Endothelial cell (in vitro differentiated cells): ENCODE measurements around the gene ARG2. TPM values are rescaled to one million over a fixed set of nuclear protein-coding genes. Genes with fewer than 3 reads are reported as not detected.
"Not testable (repeated sequence)": the region's sequence is repeated elsewhere in the genome, so short reads cannot be mapped to it uniquely, and the experiment has no call there.

Experiments
- DNase-seq: peaks from one replicate; pipeline ENCODE4 v3.0.0; 2021; ENCODE audit warnings: low spot score
- H3K27ac Mint-ChIP-seq: one replicate; pipeline ENCODE4 v1.8.0; 2021; ENCODE audit warnings: mixed read lengths, inconsistent platforms; ENCODE audit not compliant: unreplicated experiment
- H3K27me3 Mint-ChIP-seq: one replicate; pipeline ENCODE4 v1.8.0; 2021; ENCODE audit warnings: mild to moderate bottlenecking, moderate library complexity, mixed read lengths, inconsistent platforms; ENCODE audit not compliant: unreplicated experiment
- H3K36me3 Mint-ChIP-seq: one replicate; pipeline ENCODE4 v1.8.0; 2021; ENCODE audit warnings: mild to moderate bottlenecking, low read depth, mixed read lengths, inconsistent platforms; ENCODE audit not compliant: unreplicated experiment
- H3K4me1 Mint-ChIP-seq: one replicate; pipeline ENCODE4 v1.8.0; 2021; ENCODE audit warnings: mild to moderate bottlenecking, mixed read lengths, inconsistent platforms; ENCODE audit not compliant: unreplicated experiment
- H3K4me3 Mint-ChIP-seq: one replicate; pipeline ENCODE4 v1.8.0; 2021; ENCODE audit warnings: mild to moderate bottlenecking, mixed read lengths, inconsistent platforms; ENCODE audit not compliant: unreplicated experiment
- H3K9me3 Mint-ChIP-seq: one replicate; pipeline ENCODE4 v1.8.0; 2021; ENCODE audit warnings: mixed read lengths, inconsistent platforms; ENCODE audit not compliant: unreplicated experiment
- total RNA-seq: library from RNA; stranded (reverse); fragmentation: NEBNext Ultra II Directional; extraction: Animal tissue kit (Norgen Biotek cat#: 25700); gene quantifications from one replicate; pipeline ENCODE4 v1.2.1, GENCODE V29; 2021; ENCODE audit not compliant: unreplicated experiment
- TF ChIP-seq, protein P1 (sequence below): fragments of 200-600 bp; sonication (generic); IDR thresholded peaks from one replicate; pipeline ENCODE4 v1.5.0; 2021; ENCODE audit warnings: antibody characterized with exemption; ENCODE audit not compliant: unreplicated experiment

Gene ARG2
- total RNA-seq, 1 donor from 2014 or later, result 18.6 TPM

DNA sequence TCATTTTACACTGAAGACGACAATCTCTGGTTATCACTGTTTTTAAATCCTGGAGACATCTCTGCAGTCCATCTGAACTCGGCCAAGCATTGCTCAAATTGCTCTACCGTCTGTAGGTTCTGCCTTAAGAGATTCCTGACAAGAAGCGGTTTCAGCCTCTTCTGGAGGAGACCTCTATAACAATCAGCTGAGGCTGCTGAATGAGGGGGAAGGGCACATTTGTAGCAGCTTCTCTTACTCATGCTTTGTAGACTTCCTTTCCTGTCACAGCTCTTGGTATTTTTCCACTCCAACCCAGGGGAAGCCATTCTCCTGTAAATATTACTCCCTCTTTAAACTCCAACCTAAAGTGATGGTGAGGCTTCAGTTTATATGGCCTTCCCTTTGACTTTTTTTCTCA is 3.0 kb downstream of the ARG2 start:
- Mint-ChIP-seq H3K27me3 (peaks cover 13% of the 10 kb centered on the region), H3K36me3 (peaks cover 4% of the 10 kb centered on the region), H3K4me3 (peak overlapping the region; percentile 78), H3K27ac (peak overlapping the region; percentile 99), H3K4me1 (peaks cover 35% of the 10 kb centered on the region), H3K9me3 (no peaks in the 10 kb centered on the region)
- peak; percentile 54 for DNase-seq
- TF ChIP-seq, protein P1, sequence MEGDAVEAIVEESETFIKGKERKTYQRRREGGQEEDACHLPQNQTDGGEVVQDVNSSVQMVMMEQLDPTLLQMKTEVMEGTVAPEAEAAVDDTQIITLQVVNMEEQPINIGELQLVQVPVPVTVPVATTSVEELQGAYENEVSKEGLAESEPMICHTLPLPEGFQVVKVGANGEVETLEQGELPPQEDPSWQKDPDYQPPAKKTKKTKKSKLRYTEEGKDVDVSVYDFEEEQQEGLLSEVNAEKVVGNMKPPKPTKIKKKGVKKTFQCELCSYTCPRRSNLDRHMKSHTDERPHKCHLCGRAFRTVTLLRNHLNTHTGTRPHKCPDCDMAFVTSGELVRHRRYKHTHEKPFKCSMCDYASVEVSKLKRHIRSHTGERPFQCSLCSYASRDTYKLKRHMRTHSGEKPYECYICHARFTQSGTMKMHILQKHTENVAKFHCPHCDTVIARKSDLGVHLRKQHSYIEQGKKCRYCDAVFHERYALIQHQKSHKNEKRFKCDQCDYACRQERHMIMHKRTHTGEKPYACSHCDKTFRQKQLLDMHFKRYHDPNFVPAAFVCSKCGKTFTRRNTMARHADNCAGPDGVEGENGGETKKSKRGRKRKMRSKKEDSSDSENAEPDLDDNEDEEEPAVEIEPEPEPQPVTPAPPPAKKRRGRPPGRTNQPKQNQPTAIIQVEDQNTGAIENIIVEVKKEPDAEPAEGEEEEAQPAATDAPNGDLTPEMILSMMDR, result no peak

- no peak overlapping the region for H3K4me3 Mint-ChIP-seq
- no peak for DNase-seq
- peaks cover 13% of the 10 kb centered on the region for H3K27me3 Mint-ChIP-seq
Observed at GRCh38 chr14:67623114-67623513, 3.4 kb downstream of the ARG2 start.

GRCh38 chr14:67626131-67626530 is 6.4 kb downstream of the ARG2 start:
- not testable (repeated sequence) for DNase-seq, H3K4me3 Mint-ChIP-seq, H3K27me3 Mint-ChIP-seq, H3K36me3 Mint-ChIP-seq, H3K9me3 Mint-ChIP-seq, H3K27ac Mint-ChIP-seq
- peaks cover 25% of the 10 kb centered on the region for H3K4me1 Mint-ChIP-seq

More at GRCh38 chr14:67623114-67623513, 3.4 kb downstream of the ARG2 start:
- TF ChIP-seq, protein P1, result no peak
- Mint-ChIP-seq H3K36me3 (peaks cover 4% of the 10 kb centered on the region), H3K27ac (peak overlapping the region; percentile 99), H3K9me3 (no peaks in the 10 kb centered on the region), H3K4me1 (peaks cover 35% of the 10 kb centered on the region)

DNA sequence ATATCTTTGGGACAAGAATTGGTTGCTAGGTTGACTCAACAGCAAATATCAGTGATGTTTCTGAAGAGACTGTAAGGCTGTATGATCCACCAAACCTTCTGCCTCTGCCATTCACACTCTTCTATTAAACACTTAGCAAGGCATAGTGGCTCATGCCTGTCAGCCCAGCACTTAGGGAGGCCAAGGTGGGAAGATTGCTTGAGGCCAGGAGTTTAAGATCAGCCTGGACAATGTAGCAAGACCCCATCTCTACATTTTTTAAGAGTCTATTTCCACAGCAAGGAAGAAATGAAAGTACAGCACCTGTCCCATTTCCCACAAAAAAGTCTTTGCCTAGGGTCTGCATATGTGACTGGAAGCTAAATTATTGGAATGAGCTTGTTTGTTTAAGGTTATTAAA is 7.8 kb downstream of the ARG2 start:
- H3K4me3 Mint-ChIP-seq, result no peak overlapping the region

DNA sequence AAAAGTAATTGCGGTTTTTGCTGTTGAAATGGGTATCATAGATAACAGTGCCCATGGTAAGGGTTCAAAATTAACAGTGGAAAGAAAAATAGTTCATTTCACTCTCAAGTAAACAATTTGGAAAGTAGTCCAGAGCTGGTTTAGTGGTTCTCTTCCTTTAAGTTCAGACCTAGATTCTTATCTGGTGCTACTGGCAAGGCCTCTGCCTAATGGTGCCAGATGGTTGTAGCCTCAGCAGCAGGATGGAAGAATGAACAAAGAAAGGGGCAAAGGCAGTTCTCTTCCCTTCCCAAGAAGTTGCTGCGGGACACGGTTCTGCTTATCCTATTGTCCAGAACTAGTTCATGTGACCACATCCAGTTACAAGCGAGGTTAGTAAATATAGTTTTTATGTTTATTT is 10.5 kb downstream of the ARG2 start:
- Mint-ChIP-seq H3K36me3 (peaks cover 4% of the 10 kb centered on the region), H3K27me3 (peaks cover 2% of the 10 kb centered on the region), H3K4me1 (peaks cover 10% of the 10 kb centered on the region), H3K9me3 (no peaks in the 10 kb centered on the region), H3K4me3 (no peak overlapping the region), H3K27ac (no peak overlapping the region)
- TF ChIP-seq, protein P1, result no peak
- no peak for DNase-seq

More for the DNA sequence above, 7.8 kb downstream of the ARG2 start:
- peaks cover 18% of the 10 kb centered on the region for H3K4me1 Mint-ChIP-seq
- H3K27me3 Mint-ChIP-seq, result peaks cover 2% of the 10 kb centered on the region
- peaks cover 8% of the 10 kb centered on the region for H3K36me3 Mint-ChIP-seq
- no peak overlapping the region for H3K27ac Mint-ChIP-seq
- no peak for DNase-seq
- TF ChIP-seq, protein P1, result no peak
- H3K9me3 Mint-ChIP-seq, result no peaks in the 10 kb centered on the region
